GM12891 (cell line): ENCODE data around the gene RAB23.

ENCODE experiments used
- PAX5 ChIP-seq: IDR thresholded peaks from 2 replicates; pipeline ENCODE4 v1.6.1; 2011; ENCODE audit warnings: low read length, moderate library complexity, mild to moderate bottlenecking; ENCODE audit not compliant: insufficient read depth, severe bottlenecking
- POLR2A ChIP-seq: IDR thresholded peaks from 2 replicates; pipeline ENCODE4 v1.6.1; 2011; ENCODE audit warnings: low read depth, low read length, control low read depth
- POLR2AphosphoS5 ChIP-seq: IDR thresholded peaks from 2 replicates; pipeline ENCODE4 v1.6.1; 2011; ENCODE audit warnings: low read depth, low read length, control low read depth
- POU2F2 ChIP-seq: IDR thresholded peaks from 2 replicates; pipeline ENCODE4 v1.6.1; 2011; ENCODE audit warnings: low read depth, mild to moderate bottlenecking, control low read depth, low read length, moderate library complexity
- SPI1 ChIP-seq: IDR thresholded peaks from 2 replicates; pipeline ENCODE4 v1.6.1; 2011; ENCODE audit warnings: low read depth, low read length, control low read depth
- TAF1 ChIP-seq: IDR thresholded peaks from 2 replicates; pipeline ENCODE4 v1.6.1; 2011; ENCODE audit warnings: low read depth, low read length, control low read depth

GRCh38 chr6:57173056-57173885 is 48.8 kb downstream of the RAB23 start:
- TF ChIP-seq TAF1 = no peak
- TF ChIP-seq POLR2A = no peak
- TF ChIP-seq POLR2AphosphoS5 = no peak
- no peak for TF ChIP-seq PAX5
- no peak for TF ChIP-seq SPI1
- no peak for TF ChIP-seq POU2F2
